Measurements from ENCODE around the gene MSX2.
"Not testable (repeated sequence)": the region's sequence is repeated elsewhere in the genome, so short reads cannot be mapped to it uniquely, and the experiment has no call there.

Gene MSX2

GRCh38 chr5:174733836-174734235 lies 9.5 kb downstream of the MSX2 start:
- ATAC-seq: no peak

- ATAC-seq: no peak
Observed at GRCh38 chr5:174734571-174735497, 10.5 kb downstream of the MSX2 start.

- no peak for ATAC-seq
Observed at GRCh38 chr5:174735498-174736330, 11.3 kb downstream of the MSX2 start.

- ATAC-seq: no peak
Observed at GRCh38 chr5:174736331-174736721, 11.9 kb downstream of the MSX2 start.

- no peak for ATAC-seq
Observed at GRCh38 chr5:174736777-174737176, 12.4 kb downstream of the MSX2 start.

- no peak for ATAC-seq
Observed at GRCh38 chr5:174737330-174737729, 12.9 kb downstream of the MSX2 start.

GRCh38 chr5:174741352-174741751 lies 17.0 kb downstream of the MSX2 start:
- no peak for ATAC-seq

- no peak for ATAC-seq
Observed at GRCh38 chr5:174744896-174745295, 20.5 kb downstream of the MSX2 start.

GRCh38 chr5:174745590-174746103 lies 21.3 kb downstream of the MSX2 start:
- no peak for ATAC-seq

- no peak for ATAC-seq
Observed at GRCh38 chr5:174750711-174751110, 26.3 kb downstream of the MSX2 start.

GRCh38 chr5:174751154-174752000 lies 27.0 kb downstream of the MSX2 start:
- ATAC-seq: no peak

GRCh38 chr5:174752121-174752520 lies 27.7 kb downstream of the MSX2 start:
- ATAC-seq: no peak

- ATAC-seq: no peak
Observed at GRCh38 chr5:174755106-174755505, 30.7 kb downstream of the MSX2 start.

GRCh38 chr5:174759091-174759490 lies 34.7 kb downstream of the MSX2 start:
- ATAC-seq: no peak

GRCh38 chr5:174760721-174761120 lies 36.3 kb downstream of the MSX2 start:
- ATAC-seq: no peak

GRCh38 chr5:174761341-174761740 lies 37.0 kb downstream of the MSX2 start:
- not testable (repeated sequence) for ATAC-seq

GRCh38 chr5:174764309-174764708 lies 39.9 kb downstream of the MSX2 start:
- ATAC-seq: no peak

GRCh38 chr5:174765540-174765939 lies 41.2 kb downstream of the MSX2 start:
- ATAC-seq: no peak

- no peak for ATAC-seq
Observed at GRCh38 chr5:174767670-174768069, 43.3 kb downstream of the MSX2 start.

GRCh38 chr5:174769005-174769404 lies 44.6 kb downstream of the MSX2 start:
- no peak for ATAC-seq

GRCh38 chr5:174773371-174773770 lies 49.0 kb downstream of the MSX2 start:
- no peak for ATAC-seq

GRCh38 chr5:174775081-174775480 lies 50.7 kb downstream of the MSX2 start:
- ATAC-seq: no peak

GRCh38 chr5:174777111-174777510 lies 52.7 kb downstream of the MSX2 start:
- no peak for ATAC-seq
